ENCODE results near the gene LRRIQ1. TPM values are rescaled to one million over a fixed set of nuclear protein-coding genes. Genes with fewer than 3 reads are reported as not detected.

LRRIQ1 gene
- total RNA-seq, 2 donors from 2014 or later = 0.05 TPM; not detected in 1

DNA sequence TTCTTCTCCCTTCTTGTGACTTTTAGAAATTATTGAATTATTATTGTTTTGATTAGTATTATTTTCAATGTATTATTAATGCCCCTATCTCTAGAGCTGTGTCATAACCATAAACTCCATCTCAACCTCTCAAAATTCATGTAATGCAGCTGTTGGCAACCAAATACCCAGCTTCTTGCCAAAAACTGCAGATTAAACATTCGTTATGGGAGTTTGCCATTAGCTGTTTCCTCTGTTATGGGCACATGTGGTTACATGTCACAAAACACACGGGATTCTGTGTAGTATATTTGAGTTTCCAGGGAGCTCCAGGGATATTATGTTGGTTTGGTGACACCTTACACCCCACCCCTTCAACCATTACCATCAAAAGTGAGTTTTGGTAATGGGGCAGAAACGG lies 241.0 kb downstream of the LRRIQ1 start:
- Histone ChIP-seq H3K27ac (no peak overlapping the region), H3K4me1 (no peaks in the 10 kb centered on the region), H3K27me3 (peaks cover 66% of the 10 kb centered on the region), H3K9me3 (no peaks in the 10 kb centered on the region), H3K36me3 (no peaks in the 10 kb centered on the region), H3K9ac (ENCODE audit: low read depth in 2 of 2, low read length in 2 of 2) (no peak overlapping the region), H3K4me3 (no peak overlapping the region)
- no peak for DNase-seq
- intact Hi-C loops (cut with DNase I) = no loop called here
- TF ChIP-seq, protein P1, sequence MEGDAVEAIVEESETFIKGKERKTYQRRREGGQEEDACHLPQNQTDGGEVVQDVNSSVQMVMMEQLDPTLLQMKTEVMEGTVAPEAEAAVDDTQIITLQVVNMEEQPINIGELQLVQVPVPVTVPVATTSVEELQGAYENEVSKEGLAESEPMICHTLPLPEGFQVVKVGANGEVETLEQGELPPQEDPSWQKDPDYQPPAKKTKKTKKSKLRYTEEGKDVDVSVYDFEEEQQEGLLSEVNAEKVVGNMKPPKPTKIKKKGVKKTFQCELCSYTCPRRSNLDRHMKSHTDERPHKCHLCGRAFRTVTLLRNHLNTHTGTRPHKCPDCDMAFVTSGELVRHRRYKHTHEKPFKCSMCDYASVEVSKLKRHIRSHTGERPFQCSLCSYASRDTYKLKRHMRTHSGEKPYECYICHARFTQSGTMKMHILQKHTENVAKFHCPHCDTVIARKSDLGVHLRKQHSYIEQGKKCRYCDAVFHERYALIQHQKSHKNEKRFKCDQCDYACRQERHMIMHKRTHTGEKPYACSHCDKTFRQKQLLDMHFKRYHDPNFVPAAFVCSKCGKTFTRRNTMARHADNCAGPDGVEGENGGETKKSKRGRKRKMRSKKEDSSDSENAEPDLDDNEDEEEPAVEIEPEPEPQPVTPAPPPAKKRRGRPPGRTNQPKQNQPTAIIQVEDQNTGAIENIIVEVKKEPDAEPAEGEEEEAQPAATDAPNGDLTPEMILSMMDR (IDR thresholded peaks at IDR 0.05) = no peak

DNA sequence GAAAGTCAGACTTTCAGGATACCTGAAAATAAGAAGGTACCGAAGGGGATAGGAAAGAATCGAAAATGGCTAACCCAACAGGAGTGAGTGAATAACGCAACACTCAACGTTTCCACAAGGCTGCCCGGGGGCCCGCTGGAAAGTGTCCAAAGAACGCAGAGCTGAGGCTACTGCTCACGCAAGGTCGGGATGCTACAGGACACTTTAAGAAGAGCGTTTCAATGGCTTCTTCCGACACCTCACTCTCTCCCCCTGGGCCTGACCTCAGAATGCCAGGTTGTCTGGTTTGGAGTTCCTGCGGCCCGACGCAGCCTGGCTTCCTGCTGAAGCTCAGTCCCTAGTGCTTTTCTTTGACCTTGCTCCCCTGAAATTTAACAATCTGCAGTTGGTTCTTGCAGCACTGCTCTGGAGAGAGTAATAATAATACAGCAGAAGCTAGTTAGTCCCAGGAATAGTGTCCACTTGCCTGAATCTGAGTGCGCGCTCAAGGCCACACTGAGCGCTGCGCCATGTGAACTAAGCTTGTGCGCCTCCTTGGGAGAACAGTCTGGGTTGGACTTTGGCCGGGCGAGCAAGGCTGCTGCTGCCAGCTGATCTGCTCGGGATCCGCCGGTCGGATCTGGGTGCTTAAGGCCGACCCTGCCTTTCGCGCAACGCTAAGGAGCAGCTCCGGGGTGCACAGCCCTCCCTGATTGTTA lies 241.9 kb downstream of the LRRIQ1 start:
- no peaks in the 10 kb centered on the region for H3K36me3 ChIP-seq
- no peaks in the 10 kb centered on the region for H3K4me1 ChIP-seq
- no peak overlapping the region for H3K9ac ChIP-seq (ENCODE audit: low read depth in 2 of 2, low read length in 2 of 2)
- TF ChIP-seq, protein P1 (IDR thresholded peaks at IDR 0.05) = no peak
- intact Hi-C loops (cut with DNase I) = no loop called here
- DNase-seq = no peak
- peaks cover 66% of the 10 kb centered on the region for H3K27me3 ChIP-seq
- no peaks in the 10 kb centered on the region for H3K9me3 ChIP-seq
- H3K27ac ChIP-seq = no peak overlapping the region
- no peak overlapping the region for H3K4me3 ChIP-seq

DNA sequence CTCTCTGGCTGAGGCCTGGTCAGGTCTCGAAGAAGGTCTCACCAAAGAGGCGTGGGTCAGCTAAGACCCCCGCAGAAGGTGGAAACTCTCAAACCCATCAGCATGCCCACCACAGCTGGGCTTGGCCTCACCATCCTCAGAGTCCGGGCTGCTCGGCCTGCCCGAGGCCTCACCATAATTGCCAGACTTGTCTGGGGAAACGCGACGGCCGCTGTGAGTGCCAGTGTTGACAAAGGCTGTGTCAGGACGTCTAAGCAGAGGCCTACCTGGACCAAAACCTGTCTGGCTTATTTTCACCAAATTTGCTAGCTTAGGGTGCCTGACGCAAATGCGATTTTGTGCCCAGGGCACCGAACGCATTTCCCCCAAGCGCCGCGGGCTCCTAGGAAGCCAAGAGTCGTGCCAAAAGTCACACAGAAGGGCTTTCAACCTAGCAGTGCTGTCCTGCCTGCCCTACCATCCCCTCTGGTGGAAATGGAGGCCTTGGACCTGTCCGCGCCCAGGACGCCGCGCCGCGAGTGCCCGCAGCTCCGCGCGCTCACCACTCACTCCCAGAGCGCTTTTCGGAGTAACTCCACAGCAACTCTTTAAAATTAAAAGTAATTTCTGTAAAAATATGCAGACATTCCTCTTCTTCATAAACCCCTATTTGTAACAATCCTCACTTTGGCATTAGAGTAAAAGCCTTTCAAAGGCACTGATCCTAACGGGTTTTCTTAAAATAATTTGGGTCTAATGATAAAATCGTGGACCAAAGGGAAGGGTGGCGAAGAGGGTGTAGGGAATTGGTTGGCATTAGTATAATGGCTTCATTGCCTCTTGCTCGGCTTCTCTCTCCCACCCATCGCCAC lies 242.7 kb downstream of the LRRIQ1 start:
- Histone ChIP-seq H3K27me3 (peaks cover 65% of the 10 kb centered on the region), H3K4me3 (no peak overlapping the region), H3K4me1 (no peaks in the 10 kb centered on the region), H3K27ac (no peak overlapping the region), H3K36me3 (no peaks in the 10 kb centered on the region), H3K9me3 (no peaks in the 10 kb centered on the region), H3K9ac (ENCODE audit: low read depth in 2 of 2, low read length in 2 of 2) (no peak overlapping the region)
- intact Hi-C loops (cut with DNase I) = no loop called here
- DNase-seq = no peak
- TF ChIP-seq, protein P1 (IDR thresholded peaks at IDR 0.05) = no peak

DNA sequence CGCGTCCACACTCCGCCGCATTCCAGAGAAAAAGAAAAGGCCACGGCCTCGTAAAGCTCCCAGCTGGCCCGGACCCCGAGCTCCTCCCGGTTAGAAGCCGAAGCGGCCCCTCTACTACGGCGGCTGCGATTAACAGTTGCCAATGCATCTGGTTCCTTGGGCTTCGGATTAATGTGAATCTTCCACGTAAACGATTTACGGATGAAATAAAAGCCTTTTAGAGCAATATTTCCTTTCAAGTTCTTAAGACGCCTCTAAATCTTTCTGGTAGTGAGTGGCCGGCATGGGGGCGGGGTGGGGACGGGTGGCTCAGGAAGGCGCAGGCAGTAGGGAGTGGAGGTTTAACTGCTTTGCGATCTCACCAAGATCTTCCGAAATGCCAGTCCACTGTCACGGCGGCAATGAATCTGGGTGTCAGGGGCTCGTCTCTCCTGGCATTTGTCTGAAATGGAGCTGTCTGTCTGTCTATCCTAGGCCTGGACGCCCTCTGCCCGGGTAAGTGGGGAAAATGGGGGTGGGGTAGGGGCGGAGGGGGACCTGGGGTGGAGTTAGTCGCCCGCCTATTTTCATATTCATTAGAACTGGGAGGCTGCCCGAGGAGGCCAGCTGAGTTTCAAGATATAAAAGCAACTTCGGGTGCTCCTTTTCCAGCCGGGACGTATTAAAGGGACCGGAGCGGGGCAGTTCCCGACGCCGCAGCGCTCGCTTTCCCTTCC lies 243.5 kb downstream of the LRRIQ1 start:
- Histone ChIP-seq H3K9me3 (no peaks in the 10 kb centered on the region), H3K4me1 (no peaks in the 10 kb centered on the region), H3K9ac (ENCODE audit: low read depth in 2 of 2, low read length in 2 of 2) (no peak overlapping the region), H3K27me3 (peaks cover 58% of the 10 kb centered on the region), H3K36me3 (no peaks in the 10 kb centered on the region), H3K4me3 (peak overlapping the region; percentile 32), H3K27ac (no peak overlapping the region)
- DNase-seq = no peak
- intact Hi-C loops (cut with DNase I) = no loop called here
- TF ChIP-seq, protein P1 (IDR thresholded peaks at IDR 0.05) = no peak

DNA sequence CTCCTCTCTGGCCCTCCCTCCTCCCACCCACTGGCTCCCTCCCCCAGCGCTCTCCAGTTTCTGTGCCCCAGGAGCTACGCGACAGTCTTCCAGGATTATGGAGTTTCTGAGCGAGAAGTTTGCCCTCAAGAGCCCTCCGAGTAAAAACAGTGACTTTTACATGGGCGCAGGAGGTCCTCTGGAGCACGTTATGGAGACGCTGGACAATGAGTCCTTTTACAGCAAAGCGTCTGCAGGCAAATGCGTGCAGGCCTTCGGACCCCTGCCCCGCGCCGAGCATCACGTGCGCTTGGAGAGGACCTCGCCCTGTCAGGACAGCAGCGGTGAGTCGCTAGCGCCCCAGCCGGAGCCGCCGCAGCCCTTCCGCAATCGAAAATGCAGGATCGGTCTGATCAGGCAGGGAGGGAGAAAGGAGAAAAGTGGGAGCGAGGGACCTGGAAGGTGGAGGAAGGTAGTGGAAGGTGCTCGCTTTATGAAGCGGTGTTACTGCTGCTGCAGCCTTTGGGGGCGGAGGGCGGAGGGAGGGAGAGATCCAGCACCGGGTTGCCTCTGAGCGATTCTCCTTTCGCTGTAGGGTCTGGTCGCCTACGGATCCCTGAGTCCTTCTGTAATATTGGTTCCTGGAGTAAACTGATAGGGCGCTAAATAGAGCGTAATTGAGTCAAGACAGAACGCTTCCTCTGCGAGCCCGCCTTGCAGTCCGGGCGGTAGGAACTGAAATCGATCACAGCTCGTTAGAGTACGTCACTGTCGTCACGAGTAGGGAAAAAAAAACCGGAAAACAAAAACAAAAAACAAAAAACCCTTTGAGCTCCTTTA lies 244.2 kb downstream of the LRRIQ1 start, which contains the start of gene ALX1:
TSS of gene ALX1 (plus strand) at position 56 of the 819 bp plus-strand sequence. CDS start at position 98, 42 bp downstream.
- no peak within 1 kb of the TSS for H3K9ac ChIP-seq (ENCODE audit: low read depth in 2 of 2, low read length in 2 of 2)
- peak; percentile 21 for DNase-seq
- H3K27ac ChIP-seq = no peak within 1 kb of the TSS
- peak within 1 kb of the TSS; percentile 32 for H3K4me3 ChIP-seq
- TF ChIP-seq, protein P1 (IDR thresholded peaks at IDR 0.05) = no peak
- intact Hi-C loops (cut with DNase I) = no loop called here
- H3K9me3 ChIP-seq = no peaks in the 10 kb centered on the region
- no peaks in the 10 kb centered on the region for H3K4me1 ChIP-seq
- no peaks in the 10 kb centered on the region for H3K36me3 ChIP-seq
- H3K27me3 ChIP-seq = peaks cover 55% of the 10 kb centered on the region

Measured in colonic mucosa (tissue), 4 donors.